SK-N-SH (cell line): ENCODE results near the gene ITGAE.
"Not testable (repeated sequence)": the region's sequence is repeated elsewhere in the genome, so short reads cannot be mapped to it uniquely, and the experiment has no call there.

Experiments
- CTCF ChIP-seq: fragments of 200-600 bp; sonication (generic); IDR thresholded peaks from 2 replicates; pipeline ENCODE4 v1.6.1; 2017; ENCODE audit warnings: antibody characterized with exemption, mild to moderate bottlenecking, moderate library complexity
- EP300 ChIP-seq, 2 experiments: IDR thresholded peaks; 2 replicates each; pipeline versions ENCODE4 v1.4.0 to v1.6.1; 2012; ENCODE audit warnings: borderline replicate concordance in 1 of 2, low read depth in 1 of 2, low read length in 1 of 2
- FOXM1 ChIP-seq: IDR thresholded peaks from 2 replicates; pipeline ENCODE4 v1.4.0; 2012; ENCODE audit warnings: low read depth, mild to moderate bottlenecking
- GATA2 ChIP-seq: sonication (generic); formaldehyde crosslinking; IDR thresholded peaks from 2 replicates; pipeline ENCODE4 v1.5.0; 2020; ENCODE audit warnings: mild to moderate bottlenecking, missing genetic modification reagents
- MAX ChIP-seq: IDR thresholded peaks from 2 replicates; pipeline ENCODE4 v1.4.0; 2012; ENCODE audit warnings: low read depth
- NFIC ChIP-seq: IDR thresholded peaks from 2 replicates; pipeline ENCODE4 v1.4.0; 2012; ENCODE audit warnings: borderline replicate concordance
- NRF1 ChIP-seq: IDR thresholded peaks from 2 replicates; pipeline ENCODE4 v1.6.1; 2012; ENCODE audit warnings: low read depth, mild to moderate bottlenecking, low read length
- POLR2AphosphoS5 ChIP-seq: IDR thresholded peaks from 2 replicates; pipeline ENCODE4 v1.6.1; 2012; ENCODE audit warnings: low read depth, low read length
- SIN3A ChIP-seq: IDR thresholded peaks from 2 replicates; pipeline ENCODE4 v1.6.1; 2012; ENCODE audit warnings: low read depth, mild to moderate bottlenecking, low read length, moderate library complexity, borderline replicate concordance
- SMC3 ChIP-seq: IDR thresholded peaks from 2 replicates; pipeline ENCODE4 v1.6.1; 2012; ENCODE audit warnings: low read depth, low read length, improper control_type of control experiment
- USF1 ChIP-seq: IDR thresholded peaks from 2 replicates; pipeline ENCODE4 v1.4.0; 2012; ENCODE audit warnings: low read depth, borderline replicate concordance

- not testable (repeated sequence) for TF ChIP-seq FOXM1; NFIC; CTCF; SIN3A; MAX; GATA2; SMC3; EP300 (IDR thresholded peaks at IDR 0.05; ENCODE audit: borderline replicate concordance in 1 of 2, low read depth in 1 of 2, low read length in 1 of 2); USF1; POLR2AphosphoS5; NRF1
These were observed 43.6 kb upstream of the ITGAE start for GRCh38 chr17:3844556-3844955.
